Activated T-helper 1 cell treated with anti-CD3 and anti-CD28 coated beads, Interleukin-12 subunit alpha, Interleukin-12 subunit beta, Interleukin-2, Interleukin-4 antibody, amounts not matched to agents 30 ng/mL and 10 ng/mL and 1 ng/mL, durations not matched to agents 14 hours and 24 hours and 36 hours (primary cell): ENCODE results near the gene CTRB1. TPM values are rescaled to one million over a fixed set of nuclear protein-coding genes. Genes with fewer than 3 reads are reported as not detected.

Source experiments
- DNase-seq: peaks from one replicate; pipeline ENCODE4 v3.0.0; 2021; ENCODE audit warnings: low spot score
- H3K27ac Mint-ChIP-seq: one replicate; pipeline ENCODE4 v1.8.0; 2021; ENCODE audit warnings: mild to moderate bottlenecking, mixed read lengths
- H3K27me3 Mint-ChIP-seq: one replicate; pipeline ENCODE4 v1.8.0; 2022; ENCODE audit warnings: mild to moderate bottlenecking, moderate library complexity, mixed read lengths; ENCODE audit not compliant: insufficient read depth
- H3K36me3 Mint-ChIP-seq: one replicate; pipeline ENCODE4 v1.8.0; 2021; ENCODE audit warnings: low read depth, mixed read lengths
- H3K4me1 Mint-ChIP-seq: one replicate; pipeline ENCODE4 v1.8.0; 2021; ENCODE audit warnings: low read depth, mixed read lengths
- H3K4me3 Mint-ChIP-seq: one replicate; pipeline ENCODE4 v1.8.0; 2021; ENCODE audit warnings: mild to moderate bottlenecking, moderate library complexity, mixed read lengths
- H3K9me3 Mint-ChIP-seq: one replicate; pipeline ENCODE4 v1.8.0; 2021; ENCODE audit warnings: mixed read lengths
- intact Hi-C: fragments of 100-400 bp; cut with micrococcal nuclease; formaldehyde crosslinking; loops from one replicate; pipeline ENCODE4 v1.15.1; 2024
- total RNA-seq: library from RNA; stranded (reverse); gene quantifications from 2 replicates; pipeline ENCODE4 v1.2.3, GENCODE V29; 2022

Gene CTRB1
- not detected in 2 replicates for total RNA-seq

DNA sequence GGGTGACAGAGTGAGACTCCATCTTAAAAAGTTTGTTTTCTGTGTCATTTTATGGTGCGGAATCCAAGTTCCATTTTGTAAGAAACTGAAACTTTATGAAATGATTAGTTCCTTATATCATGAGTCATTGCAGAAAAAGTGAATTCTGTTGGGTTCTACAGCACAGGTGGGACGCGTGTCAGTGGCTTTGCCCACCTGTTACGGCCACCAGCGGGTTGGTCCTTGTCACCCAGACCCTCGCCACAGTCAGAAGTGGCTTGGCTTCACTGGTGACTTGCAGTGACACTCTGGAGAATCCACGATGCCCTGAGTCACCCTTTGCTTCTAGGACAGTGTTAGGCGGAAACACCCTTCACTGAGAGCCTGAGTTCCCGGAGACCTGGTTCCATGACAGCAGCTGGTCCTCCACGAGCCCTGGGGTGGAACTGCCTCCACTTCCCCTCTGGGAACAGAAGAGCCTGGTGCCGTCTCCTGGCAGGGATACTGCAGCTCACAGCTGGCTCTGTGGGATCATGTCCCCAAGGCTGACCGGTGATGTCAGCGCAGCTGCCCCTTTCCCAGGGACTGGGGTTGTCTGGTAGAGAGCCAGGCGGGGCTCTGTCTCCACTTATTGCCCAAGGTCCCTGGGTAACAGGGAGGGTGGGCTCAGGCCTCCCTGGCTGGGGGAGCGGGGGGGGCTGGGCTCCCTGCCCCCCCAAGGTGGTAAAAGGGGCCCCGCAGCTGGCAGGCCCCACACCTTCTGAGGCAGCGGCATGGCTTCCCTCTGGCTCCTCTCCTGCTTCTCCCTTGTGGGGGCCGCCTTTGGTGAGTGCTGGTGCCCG is at the start of gene CTRB1:
TSS of gene CTRB1 (plus strand) at position 733 of the 821 bp plus-strand sequence. CDS start at position 753, 20 bp downstream.
- Mint-ChIP-seq H3K4me1 (peaks cover 9% of the 10 kb centered on the region), H3K36me3 (no peaks in the 10 kb centered on the region), H3K4me3 (peak within 1 kb of the TSS; percentile 68), H3K27me3 (peaks cover 1% of the 10 kb centered on the region), H3K9me3 (no peaks in the 10 kb centered on the region), H3K27ac (peak within 1 kb of the TSS; percentile 79)
- intact Hi-C loops: no loop called here
- DNase-seq: no peak

- intact Hi-C loops: no loop called here
- Mint-ChIP-seq H3K9me3 (peaks cover 83% of the 10 kb centered on the region), H3K36me3 (peaks cover 69% of the 10 kb centered on the region), H3K27ac (no peak overlapping the region), H3K27me3 (no peaks in the 10 kb centered on the region), H3K4me3 (no peak overlapping the region), H3K4me1 (no peaks in the 10 kb centered on the region)
- DNase-seq: no peak
Observed at GRCh38 chr16:75169899-75170405, 48.8 kb upstream of the CTRB1 start.

DNA sequence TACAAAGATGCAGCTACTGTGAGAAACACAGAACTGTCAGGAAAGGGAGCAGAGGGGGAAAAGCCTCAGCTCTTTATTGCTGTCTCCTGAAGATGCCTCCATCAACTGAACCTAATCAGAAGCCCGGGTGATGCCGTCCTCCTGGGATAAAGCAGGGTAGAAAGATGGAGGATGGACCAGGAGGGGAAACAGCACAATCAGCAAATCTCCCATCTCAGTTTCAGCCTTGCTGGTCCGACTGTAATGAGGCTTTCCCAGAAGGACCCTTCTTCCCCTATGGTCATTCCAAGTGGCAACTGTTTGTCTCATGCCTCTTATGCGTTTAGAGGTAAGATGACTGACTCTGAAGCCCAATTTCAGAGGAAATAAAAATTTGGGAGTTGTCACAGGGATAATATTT is 46.2 kb upstream of the CTRB1 start:
- Mint-ChIP-seq H3K4me1 (no peaks in the 10 kb centered on the region), H3K27ac (no peak overlapping the region), H3K27me3 (no peaks in the 10 kb centered on the region), H3K36me3 (peaks cover 48% of the 10 kb centered on the region), H3K4me3 (no peak overlapping the region), H3K9me3 (peaks cover 83% of the 10 kb centered on the region)
- no peak for DNase-seq
- intact Hi-C loops: no loop called here

DNA sequence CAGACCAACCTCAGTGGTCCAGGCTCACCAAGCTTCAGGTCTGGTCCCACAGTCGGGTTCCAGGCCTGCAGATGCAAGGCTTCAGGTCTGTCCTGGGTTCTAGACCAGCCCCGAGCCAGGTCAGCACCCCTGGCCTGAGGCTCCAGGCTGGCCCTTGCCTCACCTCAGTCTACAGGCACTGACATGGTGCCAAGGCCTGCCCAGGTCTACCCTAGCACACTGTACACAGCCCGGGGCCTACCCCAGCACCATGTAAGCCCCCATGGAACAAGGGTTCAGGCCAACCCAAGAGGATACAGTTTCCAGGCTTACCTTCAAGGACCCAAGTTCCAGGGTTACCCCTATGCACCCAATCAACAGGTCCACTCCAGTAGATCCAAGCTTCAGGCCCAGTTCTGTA is 43.7 kb upstream of the CTRB1 start:
- Mint-ChIP-seq H3K9me3 (peaks cover 70% of the 10 kb centered on the region), H3K36me3 (peaks cover 23% of the 10 kb centered on the region)

DNA sequence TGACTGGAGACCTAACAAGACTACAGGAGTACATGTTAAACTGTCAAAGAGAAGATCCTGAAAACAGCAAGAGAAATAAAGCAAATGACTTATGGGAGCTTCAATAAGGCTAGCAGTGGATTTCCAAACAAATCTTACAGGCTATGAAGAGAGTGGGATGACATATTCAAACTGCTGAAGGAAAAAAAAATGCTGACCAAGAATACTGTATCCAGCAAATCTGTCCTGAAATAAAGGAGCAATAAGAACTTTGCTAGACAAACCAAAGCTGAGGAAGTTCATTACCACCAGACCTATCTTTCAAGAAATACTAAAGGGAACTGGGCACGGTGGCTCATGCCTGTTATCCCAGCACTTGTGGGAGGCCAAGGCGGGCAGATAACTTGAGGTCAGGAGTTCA is 41.9 kb upstream of the CTRB1 start:
- Mint-ChIP-seq H3K4me1 (no peaks in the 10 kb centered on the region), H3K27me3 (peaks cover 5% of the 10 kb centered on the region), H3K27ac (no peak overlapping the region), H3K36me3 (peaks cover 9% of the 10 kb centered on the region), H3K4me3 (no peak overlapping the region), H3K9me3 (peaks cover 55% of the 10 kb centered on the region)
- intact Hi-C loops: no loop called here
- DNase-seq: no peak

More for the DNA sequence above, 43.7 kb upstream of the CTRB1 start:
- intact Hi-C loops: no loop called here
- Mint-ChIP-seq H3K4me3 (no peak overlapping the region), H3K27me3 (peaks cover 3% of the 10 kb centered on the region), H3K4me1 (no peaks in the 10 kb centered on the region), H3K27ac (no peak overlapping the region)
- DNase-seq: no peak

- Mint-ChIP-seq H3K36me3 (no peaks in the 10 kb centered on the region), H3K4me3 (no peak overlapping the region), H3K4me1 (no peaks in the 10 kb centered on the region), H3K27ac (no peak overlapping the region), H3K9me3 (peaks cover 39% of the 10 kb centered on the region), H3K27me3 (peaks cover 8% of the 10 kb centered on the region)
- DNase-seq: no peak
- intact Hi-C loops: no loop called here
Observed at GRCh38 chr16:75179208-75179607, 39.6 kb upstream of the CTRB1 start.

- DNase-seq: no peak
- H3K36me3 Mint-ChIP-seq: no peaks in the 10 kb centered on the region
- intact Hi-C loops: no loop called here
- H3K27me3 Mint-ChIP-seq: peaks cover 8% of the 10 kb centered on the region
- peaks cover 27% of the 10 kb centered on the region for H3K9me3 Mint-ChIP-seq
- no peak overlapping the region for H3K27ac Mint-ChIP-seq
- H3K4me1 Mint-ChIP-seq: no peaks in the 10 kb centered on the region
- H3K4me3 Mint-ChIP-seq: no peak overlapping the region
Observed at GRCh38 chr16:75181630-75182029, 37.2 kb upstream of the CTRB1 start.

DNA sequence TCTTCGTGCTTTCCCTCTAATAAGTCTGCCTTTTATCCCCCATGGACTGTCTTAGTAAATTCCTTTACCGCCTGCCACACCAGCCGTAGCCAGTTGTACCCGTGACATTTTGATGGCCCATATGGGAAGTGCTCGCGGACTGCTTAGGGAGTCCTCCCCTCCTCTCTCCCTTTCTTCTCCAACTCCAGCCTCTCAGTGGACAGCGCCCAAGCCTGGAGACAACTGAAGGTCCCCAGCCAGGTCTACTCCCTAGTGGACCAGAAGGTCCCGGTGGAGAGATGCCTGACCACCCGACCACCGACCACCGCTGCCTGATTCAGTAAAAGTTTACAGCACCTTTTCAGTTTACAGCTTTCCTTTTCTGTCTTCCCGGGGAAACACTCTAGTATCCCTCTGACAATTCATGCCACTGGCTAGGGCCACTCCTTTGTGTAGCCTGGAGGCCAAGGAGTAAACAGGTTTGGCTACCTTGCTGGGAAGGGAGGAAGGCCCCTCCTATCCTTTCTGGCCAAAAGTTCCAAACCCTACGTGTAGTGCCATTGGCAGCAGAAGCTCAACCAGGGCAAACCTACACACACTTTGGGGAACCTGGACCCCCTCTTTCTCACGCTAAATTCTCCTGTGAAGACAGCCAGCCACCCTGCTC is 29.8 kb upstream of the CTRB1 start:
- no peaks in the 10 kb centered on the region for H3K4me1 Mint-ChIP-seq
- no peaks in the 10 kb centered on the region for H3K27me3 Mint-ChIP-seq
- no peaks in the 10 kb centered on the region for H3K36me3 Mint-ChIP-seq
- no peak overlapping the region for H3K27ac Mint-ChIP-seq
- DNase-seq: no peak
- intact Hi-C loops: no loop called here
- H3K4me3 Mint-ChIP-seq: no peak overlapping the region
- H3K9me3 Mint-ChIP-seq: peaks cover 3% of the 10 kb centered on the region

GRCh38 chr16:75189638-75190245 is 29.0 kb upstream of the CTRB1 start:
- Mint-ChIP-seq H3K36me3 (no peaks in the 10 kb centered on the region), H3K4me3 (no peak overlapping the region)
- intact Hi-C loops: no loop called here

DNA sequence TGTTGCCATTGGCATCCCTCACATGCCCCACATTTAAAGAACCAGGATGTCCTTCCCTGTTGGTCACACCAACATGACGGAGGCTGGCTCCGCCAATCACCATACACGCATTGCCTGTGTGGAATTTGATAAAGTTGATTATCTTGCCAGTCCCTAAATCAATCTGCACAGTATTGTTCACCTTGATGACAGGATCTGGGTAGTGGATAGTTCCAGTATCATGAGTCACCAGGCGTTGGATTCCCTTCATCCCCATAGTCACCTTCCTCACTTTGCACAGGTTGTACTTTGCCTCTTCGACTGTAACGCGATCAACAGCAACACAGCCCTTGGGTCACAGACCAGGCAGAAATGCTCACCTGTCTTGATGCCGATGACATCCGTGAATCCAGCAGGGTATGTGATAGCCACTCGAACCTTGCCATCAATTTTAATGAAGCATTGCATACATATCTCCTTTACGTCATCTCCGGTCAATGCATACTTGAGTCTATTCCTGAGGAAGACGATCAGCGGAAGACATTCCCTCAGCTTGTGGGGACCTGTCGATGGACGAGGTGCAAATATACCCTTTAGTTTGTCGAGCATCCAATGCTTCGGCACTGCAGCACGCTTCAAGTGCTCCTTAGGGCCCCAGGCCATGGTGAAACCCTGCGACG is 26.1 kb upstream of the CTRB1 start:
- Mint-ChIP-seq H3K9me3 (no peaks in the 10 kb centered on the region), H3K36me3 (no peaks in the 10 kb centered on the region), H3K4me3 (no peak overlapping the region), H3K27me3 (peaks cover 18% of the 10 kb centered on the region), H3K4me1 (no peaks in the 10 kb centered on the region), H3K27ac (no peak overlapping the region)
- intact Hi-C loops: no loop called here
- no peak for DNase-seq

More at GRCh38 chr16:75189638-75190245, 29.0 kb upstream of the CTRB1 start:
- Mint-ChIP-seq H3K27ac (no peak overlapping the region), H3K27me3 (peaks cover under 1% of the 10 kb centered on the region), H3K9me3 (peaks cover 3% of the 10 kb centered on the region), H3K4me1 (no peaks in the 10 kb centered on the region)
- DNase-seq: no peak

DNA sequence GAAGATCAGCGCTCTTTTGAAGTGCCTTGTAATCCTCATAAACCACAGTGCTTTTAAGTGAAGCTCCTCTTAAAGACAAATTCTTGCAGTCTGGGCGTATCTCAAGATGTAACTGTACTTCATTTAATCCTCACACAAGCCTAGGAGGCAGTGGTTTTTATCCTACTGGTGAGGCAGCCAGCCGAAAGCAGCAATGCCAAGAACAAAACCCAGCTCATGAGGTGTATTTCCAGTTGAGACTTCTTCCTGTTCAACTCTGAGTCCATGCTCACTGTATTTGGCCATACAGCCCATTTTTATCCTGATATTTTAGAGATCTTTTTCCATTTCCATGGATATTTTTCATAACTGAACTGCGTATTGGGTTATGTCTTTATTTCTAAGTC is 25.5 kb upstream of the CTRB1 start:
- intact Hi-C loops: no loop called here
- Mint-ChIP-seq H3K9me3 (no peaks in the 10 kb centered on the region), H3K36me3 (no peaks in the 10 kb centered on the region), H3K27me3 (peaks cover 23% of the 10 kb centered on the region), H3K27ac (no peak overlapping the region), H3K4me3 (no peak overlapping the region), H3K4me1 (no peaks in the 10 kb centered on the region)
- no peak for DNase-seq

DNA sequence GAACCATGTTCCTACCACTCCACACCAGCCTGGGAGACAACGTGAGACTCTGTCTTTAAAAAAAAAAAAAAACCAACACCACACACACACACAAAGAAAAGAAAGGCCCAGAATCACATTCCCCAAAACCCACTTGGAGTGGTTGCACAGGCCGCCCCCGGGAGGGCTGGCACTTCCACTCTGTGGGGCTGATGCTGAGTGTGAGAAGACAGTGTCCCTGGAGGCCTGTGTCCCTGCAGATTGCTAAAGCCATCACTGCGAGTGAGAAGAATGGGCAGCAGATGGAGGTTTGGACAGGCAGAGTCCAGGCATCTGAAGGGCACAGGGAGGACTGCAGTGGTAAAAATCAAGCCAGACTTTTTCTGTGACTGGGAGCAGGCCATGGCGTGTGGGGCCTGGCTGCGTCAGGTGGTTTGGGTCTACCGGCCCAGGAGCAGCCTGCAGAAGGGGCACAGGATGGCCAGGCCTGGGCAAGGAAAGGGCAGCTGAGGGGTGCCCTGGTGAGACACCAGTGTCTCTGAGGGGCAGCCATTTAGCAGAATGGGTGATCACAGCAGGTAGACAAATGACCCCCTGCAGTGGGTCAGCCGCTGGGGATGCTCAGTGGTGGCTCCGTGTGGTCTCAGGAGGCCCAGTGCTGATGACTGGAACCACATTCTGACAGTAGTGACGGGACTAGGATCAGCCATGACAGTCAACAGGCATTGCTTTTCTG is 24.9 kb upstream of the CTRB1 start:
- no peak for DNase-seq
- Mint-ChIP-seq H3K36me3 (no peaks in the 10 kb centered on the region), H3K4me3 (no peak overlapping the region), H3K27ac (no peak overlapping the region), H3K9me3 (no peaks in the 10 kb centered on the region), H3K27me3 (peaks cover 26% of the 10 kb centered on the region), H3K4me1 (no peaks in the 10 kb centered on the region)
- intact Hi-C loops: no loop called here
